Stimulated activated naive CD8-positive, alpha-beta T cell treated with anti-CD3 and anti-CD28 coated beads, Interleukin-15, Interleukin-2, amounts not matched to agents 100 U/mL and 50 U/mL, for 24 hours (primary cell): ENCODE results near the gene C4orf46.

Experiments
- ATAC-seq: fragments of 150-1000 bp; cut with Tn5 transposase; one replicate; pipeline ENCODE4 v1.10.0; 2021
- DNase-seq: peaks from one replicate; pipeline ENCODE4 v3.0.0; 2021

Gene C4orf46

DNA sequence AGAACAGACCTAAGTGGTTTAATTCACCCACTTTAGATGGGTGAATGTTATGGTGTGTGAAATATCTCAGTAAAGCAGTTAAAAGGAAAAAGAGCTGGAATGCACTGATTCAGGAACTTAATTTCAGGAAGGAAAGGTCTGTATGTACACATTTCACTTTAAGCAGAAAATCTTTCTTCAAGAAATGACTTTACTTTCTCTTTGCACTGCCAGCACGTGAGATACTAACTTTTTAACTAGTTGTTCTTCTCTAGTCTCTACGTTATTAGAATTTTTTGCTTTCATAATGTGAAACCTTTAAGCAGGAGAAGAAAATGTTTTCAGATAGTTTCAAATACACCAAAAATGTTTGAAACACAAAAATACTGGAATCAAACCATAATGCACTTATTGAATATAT lies 18.8 kb downstream of the C4orf46 start:
- no peak for DNase-seq
- no peak for ATAC-seq

DNA sequence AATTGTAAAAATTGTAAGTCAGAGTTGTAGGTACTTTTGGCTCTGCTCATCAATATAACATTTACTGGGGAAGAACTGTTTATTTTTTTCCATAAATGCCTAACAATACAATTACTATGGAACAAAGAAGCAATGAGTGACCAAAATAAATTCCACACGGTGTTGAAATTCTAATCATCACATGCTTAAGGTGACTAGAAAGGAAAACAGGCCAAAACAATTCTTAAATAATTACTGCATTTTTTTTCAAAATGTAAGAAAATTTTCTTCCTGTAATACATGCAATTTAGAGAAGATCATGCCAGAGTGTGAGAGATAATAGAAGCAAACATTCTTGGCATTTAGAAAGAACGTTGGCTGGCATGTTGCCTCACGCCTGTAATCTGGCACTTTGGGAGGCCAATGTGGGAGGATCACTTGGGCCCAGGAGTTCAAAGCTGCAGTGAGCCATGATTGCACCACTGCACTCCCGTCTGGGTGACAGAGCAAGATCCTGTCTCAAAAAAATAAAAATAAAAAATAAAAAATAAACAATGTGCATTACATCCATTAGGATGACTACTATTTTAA lies 22.5 kb downstream of the C4orf46 start:
- no peak for DNase-seq
- no peak for ATAC-seq

DNA sequence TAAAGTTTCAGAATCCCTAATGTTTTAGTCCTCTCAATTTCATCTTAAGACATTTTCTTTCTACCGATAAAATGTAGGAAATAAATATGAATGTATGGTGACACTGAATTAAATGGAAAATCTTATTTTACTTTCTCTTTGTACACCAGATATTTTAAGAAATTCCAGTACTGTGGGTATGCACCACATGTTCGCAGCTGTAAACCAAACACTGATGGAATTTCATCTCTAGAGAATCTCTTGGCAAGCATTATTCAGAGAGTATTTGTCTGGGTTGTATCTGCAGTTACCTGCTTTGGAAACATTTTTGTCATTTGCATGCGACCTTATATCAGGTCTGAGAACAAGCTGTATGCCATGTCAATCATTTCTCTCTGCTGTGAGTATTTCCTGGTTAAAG lies 26.9 kb downstream of the C4orf46 start:
- DNase-seq: no peak
- ATAC-seq: no peak

DNA sequence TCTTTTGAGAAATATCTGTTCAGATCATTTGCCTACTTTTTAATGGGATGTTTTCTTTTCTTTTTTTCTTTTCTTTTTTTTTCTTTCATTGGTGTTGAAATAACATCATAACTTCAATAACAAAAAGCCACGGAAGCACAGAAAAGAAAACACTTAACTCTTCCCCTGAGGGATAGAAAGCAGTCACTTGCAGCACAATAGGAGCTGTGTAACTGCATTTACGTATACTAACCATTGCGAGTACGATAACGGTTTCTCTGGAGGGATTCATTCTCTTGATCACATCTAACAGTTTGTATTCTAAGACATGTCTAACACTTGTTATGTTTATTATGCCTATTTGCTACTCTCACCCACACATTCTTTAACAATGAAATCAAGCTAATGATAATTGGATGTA lies 27.3 kb downstream of the C4orf46 start:
- DNase-seq: no peak
- ATAC-seq: no peak

DNA sequence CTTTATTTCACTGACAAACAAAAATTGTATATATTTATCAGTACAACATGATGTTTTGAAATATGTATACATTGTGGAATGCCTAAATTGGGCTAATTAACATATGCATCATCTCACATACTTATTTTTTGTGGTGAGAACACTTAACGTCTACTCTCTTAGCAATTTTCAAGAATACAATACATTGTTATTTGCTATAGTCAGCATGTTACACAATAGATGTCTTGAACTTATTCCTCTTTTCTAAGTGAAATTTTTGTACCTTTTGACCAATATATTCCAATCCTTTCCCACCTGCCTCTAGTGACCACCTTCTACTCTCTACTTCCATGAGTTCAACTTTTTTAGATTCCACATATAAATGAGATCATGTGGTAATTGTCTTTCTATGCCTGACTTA lies 35.1 kb downstream of the C4orf46 start:
- ATAC-seq: no peak
- DNase-seq: no peak

DNA sequence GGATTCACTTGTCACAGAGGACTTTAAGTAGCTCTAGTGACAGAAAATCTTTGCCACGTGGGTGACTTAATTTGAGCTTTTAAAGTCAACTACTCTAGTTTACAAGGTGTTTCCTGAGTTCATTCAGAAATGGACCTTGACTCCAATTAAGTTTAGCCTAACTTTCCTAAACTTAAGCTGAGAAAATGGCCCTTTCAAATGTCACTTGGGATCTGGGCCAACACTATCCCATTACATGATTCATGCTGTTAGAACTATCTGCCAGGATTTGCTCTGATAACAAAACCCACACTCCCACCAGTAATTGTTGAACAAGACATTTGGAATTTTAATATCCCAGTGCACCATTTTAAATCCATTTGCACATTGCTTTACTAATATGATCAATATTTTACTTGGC lies 40.8 kb downstream of the C4orf46 start:
- no peak for DNase-seq
- ATAC-seq: no peak

DNA sequence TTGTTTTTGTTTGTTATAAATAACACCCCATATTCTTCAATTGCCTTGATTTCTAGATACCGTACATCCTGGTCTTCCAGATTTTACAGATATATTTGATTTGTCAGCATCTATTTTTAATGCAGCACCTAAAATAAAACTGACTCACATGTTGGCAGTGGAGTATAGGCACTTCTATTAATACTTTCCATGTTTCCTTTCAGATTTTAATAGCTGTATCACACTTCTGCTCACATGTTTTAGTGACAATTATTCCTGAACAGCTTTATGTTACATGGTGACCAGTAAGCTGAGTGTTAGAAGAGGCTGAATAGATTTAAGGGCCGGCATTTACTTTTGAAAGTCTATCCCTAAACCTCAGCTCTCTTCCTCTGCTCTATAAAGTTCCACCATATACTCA lies 46.1 kb downstream of the C4orf46 start:
- ATAC-seq: no peak
- DNase-seq: no peak

DNA sequence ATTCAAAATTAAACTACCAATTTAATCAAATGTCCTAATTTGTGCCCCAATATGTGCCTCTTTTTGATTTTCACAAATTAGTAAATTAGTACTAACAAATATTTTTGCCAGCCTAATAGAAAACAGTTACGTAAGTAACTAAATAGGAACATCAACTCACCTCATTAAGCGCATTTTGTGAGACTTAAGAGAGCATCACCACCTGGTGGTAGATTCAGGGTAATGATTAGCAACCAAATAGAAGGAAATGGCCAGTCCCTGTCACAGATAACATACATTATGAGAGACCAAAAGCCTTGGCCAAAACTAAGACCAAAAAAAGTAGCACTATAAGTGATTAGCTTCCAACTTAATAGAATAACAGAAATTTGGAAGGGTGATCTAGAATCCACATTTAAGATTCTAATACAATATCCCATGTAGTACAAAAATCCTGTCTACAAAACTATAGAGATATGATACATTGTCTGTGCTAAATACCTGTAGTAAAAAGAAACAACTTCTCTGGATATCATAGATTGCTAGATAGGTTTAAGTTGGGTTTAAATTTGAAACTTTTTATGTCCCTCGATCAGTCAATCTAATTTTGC lies 46.7 kb downstream of the C4orf46 start:
- DNase-seq (no peak), ATAC-seq (no peak)

DNA sequence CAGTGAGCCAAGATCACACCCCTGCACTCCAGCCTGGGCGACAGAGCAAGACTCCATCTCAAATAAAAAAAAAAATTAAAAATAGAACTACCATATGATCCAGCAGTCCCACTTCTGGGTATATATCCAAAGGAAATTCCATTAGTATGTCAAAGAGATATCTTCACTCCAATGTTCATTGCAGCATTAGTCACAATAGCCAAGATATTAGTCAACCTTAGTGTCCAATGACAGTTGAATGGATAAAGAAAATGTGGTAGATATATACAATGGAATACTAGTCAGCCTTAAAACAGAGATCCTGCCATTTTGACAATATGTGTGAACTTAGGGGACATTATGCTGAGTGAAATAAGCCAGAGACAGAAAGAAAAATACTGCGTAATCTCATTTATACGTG lies 49.4 kb downstream of the C4orf46 start:
- DNase-seq (no peak), ATAC-seq (no peak)

DNA sequence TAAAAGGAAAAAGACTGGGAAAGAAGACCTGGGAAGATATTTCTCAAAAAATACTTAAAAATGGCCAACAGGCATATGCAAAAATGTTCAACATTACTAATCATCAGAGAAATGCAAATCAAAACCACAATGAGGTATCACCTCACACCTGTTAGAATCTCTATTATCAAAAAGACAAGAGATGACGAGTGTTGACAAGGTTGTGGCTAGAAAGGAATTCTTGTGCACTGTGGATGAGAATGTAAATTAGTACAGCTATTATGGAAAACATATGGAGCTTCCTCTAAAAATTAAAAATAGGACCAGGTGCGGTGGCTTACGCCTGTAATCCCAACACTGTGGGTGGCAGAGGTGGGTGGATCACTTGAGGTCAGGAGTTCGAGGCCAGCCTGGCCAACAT lies 50.0 kb downstream of the C4orf46 start:
- DNase-seq (no peak), ATAC-seq (no peak)

DNA sequence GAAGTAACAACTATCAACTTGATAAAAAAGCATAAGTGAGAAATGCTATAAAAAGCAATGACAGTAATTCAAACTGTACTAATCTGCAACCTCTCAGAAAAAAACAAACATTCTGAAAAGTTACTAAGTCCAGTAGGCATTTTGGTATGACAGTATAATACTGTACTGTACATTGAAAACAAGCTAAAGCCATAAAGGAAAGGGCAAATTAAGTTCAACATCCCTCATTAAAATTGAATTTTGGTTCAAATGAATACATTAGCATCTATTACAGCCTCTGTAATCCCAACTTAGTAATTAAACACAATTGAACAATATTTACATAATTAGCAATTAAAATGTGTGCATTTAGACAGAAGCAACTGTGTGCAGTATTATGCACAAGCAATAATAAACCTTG lies 53.7 kb downstream of the C4orf46 start:
- no peak for ATAC-seq
- DNase-seq: no peak
